Measurements from ENCODE around the gene ZNF24.

The ZNF24 gene

GRCh38 chr18:35343936-35344735 is at the start of gene ZNF24:
Gene ZNF24, minus strand, starts transcription at chr18:35344420. Its CDS starts 3,770 bp downstream, at chr18:35340650.
- H3K27me3 ChIP-seq: no peaks in the 10 kb centered on the region
- peaks cover 14% of the 10 kb centered on the region for H3K36me3 ChIP-seq
- peak within 1 kb of the TSS; percentile 95 for H3K27ac ChIP-seq
- H3K4me1 ChIP-seq (ENCODE audit: control insufficient read depth in 1 of 2, insufficient read depth in 1 of 2, low read depth in 1 of 2, low read length in 1 of 2): peaks cover 23 to 29% of the 10 kb centered on the region in 2 experiments
- no peak for TF ChIP-seq CTCF (IDR thresholded peaks at IDR 0.05)
- H3K9me3 ChIP-seq: no peaks in the 10 kb centered on the region
- H3K4me3 ChIP-seq (ENCODE audit: low read depth in 1 of 2, low read length in 1 of 2): peak within 1 kb of the TSS; percentile 95

GRCh38 chr18:35393716-35394115 is 49.5 kb upstream of the ZNF24 start:
- H3K4me3 ChIP-seq (ENCODE audit: low read depth in 1 of 2, low read length in 1 of 2): no peak overlapping the region
- H3K36me3 ChIP-seq: no peaks in the 10 kb centered on the region
- no peak for TF ChIP-seq CTCF (IDR thresholded peaks at IDR 0.05)
- no peaks in the 10 kb centered on the region for H3K4me1 ChIP-seq (ENCODE audit: control insufficient read depth in 1 of 2, insufficient read depth in 1 of 2, low read depth in 1 of 2, low read length in 1 of 2)
- H3K27me3 ChIP-seq: peaks cover 4% of the 10 kb centered on the region
- H3K9me3 ChIP-seq: no peaks in the 10 kb centered on the region
- no peak overlapping the region for H3K27ac ChIP-seq

GRCh38 chr18:35392375-35392774 is 48.2 kb upstream of the ZNF24 start:
- Histone ChIP-seq H3K9me3 (no peaks in the 10 kb centered on the region), H3K27me3 (peaks cover 17% of the 10 kb centered on the region), H3K27ac (no peak overlapping the region), H3K4me1 (ENCODE audit: control insufficient read depth in 1 of 2, insufficient read depth in 1 of 2, low read depth in 1 of 2, low read length in 1 of 2) (no peaks in the 10 kb centered on the region), H3K36me3 (no peaks in the 10 kb centered on the region), H3K4me3 (ENCODE audit: low read depth in 1 of 2, low read length in 1 of 2) (no peak overlapping the region)
- TF ChIP-seq CTCF (IDR thresholded peaks at IDR 0.05): no peak

GRCh38 chr18:35390951-35391700 is 46.9 kb upstream of the ZNF24 start:
- Histone ChIP-seq H3K4me3 (ENCODE audit: low read depth in 1 of 2, low read length in 1 of 2) (no peak overlapping the region), H3K4me1 (ENCODE audit: control insufficient read depth in 1 of 2, insufficient read depth in 1 of 2, low read depth in 1 of 2, low read length in 1 of 2) (peaks cover 0 to 4% of the 10 kb centered on the region in 2 experiments), H3K27ac (no peak overlapping the region), H3K27me3 (peaks cover 17% of the 10 kb centered on the region), H3K36me3 (no peaks in the 10 kb centered on the region), H3K9me3 (no peaks in the 10 kb centered on the region)
- TF ChIP-seq CTCF (IDR thresholded peaks at IDR 0.05): no peak

GRCh38 chr18:35389095-35389618 is 44.9 kb upstream of the ZNF24 start:
- no peak for TF ChIP-seq CTCF (IDR thresholded peaks at IDR 0.05)
- Histone ChIP-seq H3K4me3 (ENCODE audit: low read depth in 1 of 2, low read length in 1 of 2) (no peak overlapping the region), H3K27me3 (peaks cover 17% of the 10 kb centered on the region), H3K9me3 (no peaks in the 10 kb centered on the region), H3K36me3 (no peaks in the 10 kb centered on the region), H3K4me1 (ENCODE audit: control insufficient read depth in 1 of 2, insufficient read depth in 1 of 2, low read depth in 1 of 2, low read length in 1 of 2) (peaks cover 0 to 4% of the 10 kb centered on the region in 2 experiments), H3K27ac (no peak overlapping the region)
